ENCODE results near the gene DLL4.

- no peak for TF ChIP-seq POLR2AphosphoS5 (IDR thresholded peaks at IDR 0.05)
- no peak for TF ChIP-seq POLR2A (IDR thresholded peaks at IDR 0.05)
Measured at GRCh38 chr15:40915679-40916078, 13.5 kb upstream of the DLL4 start.

Measured in spleen (tissue), 3 donors.